Activated CD8-positive, alpha-beta memory T cell treated with anti-CD3 and anti-CD28 coated beads, Interleukin-2, amount 50 U/mL, for 48 hours (primary cell): ENCODE results near the gene RAD51B.
"Not testable (repeated sequence)": the region's sequence is repeated elsewhere in the genome, so short reads cannot be mapped to it uniquely, and the experiment has no call there.

Experiments used
- DNase-seq: peaks from one replicate; pipeline ENCODE4 v3.0.0-alpha.2; 2020

Gene RAD51B

GRCh38 chr14:68085742-68086141 lies 266.2 kb downstream of the RAD51B start:
- no peak for DNase-seq

GRCh38 chr14:68088451-68088854 lies 268.9 kb downstream of the RAD51B start:
- DNase-seq = no peak

GRCh38 chr14:68089146-68089731 lies 269.7 kb downstream of the RAD51B start:
- DNase-seq = no peak

- no peak for DNase-seq
These were observed 274.6 kb downstream of the RAD51B start for GRCh38 chr14:68094158-68094557.

GRCh38 chr14:68094752-68095151 lies 275.2 kb downstream of the RAD51B start:
- no peak for DNase-seq

GRCh38 chr14:68097727-68098126 lies 278.1 kb downstream of the RAD51B start:
- DNase-seq = no peak

- no peak for DNase-seq
These were observed 279.3 kb downstream of the RAD51B start for GRCh38 chr14:68098834-68099233.

GRCh38 chr14:68099495-68100045 lies 280.0 kb downstream of the RAD51B start:
- no peak for DNase-seq

- DNase-seq = not testable (repeated sequence)
These were observed 282.2 kb downstream of the RAD51B start for GRCh38 chr14:68101715-68102301.

- DNase-seq = no peak
These were observed 284.3 kb downstream of the RAD51B start for GRCh38 chr14:68103853-68104252.

- no peak for DNase-seq
These were observed 284.9 kb downstream of the RAD51B start for GRCh38 chr14:68104518-68104917.

GRCh38 chr14:68105816-68106215 lies 286.2 kb downstream of the RAD51B start:
- no peak for DNase-seq

- DNase-seq = no peak
These were observed 286.9 kb downstream of the RAD51B start for GRCh38 chr14:68106456-68106855.

GRCh38 chr14:68106905-68107304 lies 287.3 kb downstream of the RAD51B start:
- no peak for DNase-seq

- DNase-seq = no peak
These were observed 289.7 kb downstream of the RAD51B start for GRCh38 chr14:68109132-68109900.

- no peak for DNase-seq
These were observed 291.7 kb downstream of the RAD51B start for GRCh38 chr14:68111097-68111852.

GRCh38 chr14:68111853-68112270 lies 292.3 kb downstream of the RAD51B start:
- no peak for DNase-seq

GRCh38 chr14:68112442-68112841 lies 292.9 kb downstream of the RAD51B start:
- no peak for DNase-seq

- no peak for DNase-seq
These were observed 293.9 kb downstream of the RAD51B start for GRCh38 chr14:68113343-68113930.

GRCh38 chr14:68115952-68116351 lies 296.4 kb downstream of the RAD51B start:
- not testable (repeated sequence) for DNase-seq

GRCh38 chr14:68122651-68123050 lies 303.1 kb downstream of the RAD51B start:
- DNase-seq = no peak

GRCh38 chr14:68124050-68124449 lies 304.5 kb downstream of the RAD51B start:
- DNase-seq = no peak
